Panc1 (cell line): ENCODE measurements around the gene KLHL26. TPM values are rescaled to one million over a fixed set of nuclear protein-coding genes. Genes with fewer than 3 reads are reported as not detected.

ENCODE experiments used
- ATAC-seq: fragments of 200-7000 bp; cut with Tn5 transposase; 2 replicates; pipeline ENCODE4 v1.9.1; 2020; ENCODE audit warnings: mild to moderate bottlenecking, moderate library complexity
- BruUV-seq: library from RNA; stranded (reverse); fragments of 400-500 nt; replicated peaks from 2 replicates; lab custom pipeline; 2021; lab: Mats Ljungman, UMichigan
- CTCF ChIA-PET: fragments of 300-600 bp; sonication (Branson Sonifier 250); formaldehyde crosslinking; loops from one replicate; lab custom pipeline; 2022; ENCODE audit warnings: antibody characterized with exemption; lab: Charles Lee
- POLR2A ChIA-PET: fragments of 300-600 bp; sonication (Branson Sonifier 250); formaldehyde crosslinking; loops from one replicate; lab custom pipeline; 2022; ENCODE audit warnings: antibody characterized with exemption; lab: Charles Lee
- DNase-seq: peaks from one replicate; pipeline ENCODE4 v3.0.0-alpha.2; 2010; ENCODE audit warnings: low read depth, low spot score
- H3K27ac ChIP-seq: 2 replicates; pipeline ENCODE4 v1.5.1; 2011; ENCODE audit warnings: mild to moderate bottlenecking, low read length, inconsistent platforms
- H3K27me3 ChIP-seq: fragments of 200-500 bp; sonication (Bioruptor generic); 2 replicates; pipeline ENCODE4 v1.6.0; 2014; ENCODE audit warnings: low read length, inconsistent platforms; ENCODE audit not compliant: control insufficient read depth, insufficient read depth
- H3K36me3 ChIP-seq: fragments of 200-500 bp; sonication (Bioruptor generic); 2 replicates; pipeline ENCODE4 v1.5.1; 2014; ENCODE audit warnings: inconsistent platforms, mild to moderate bottlenecking, low read length, moderate library complexity; ENCODE audit not compliant: control insufficient read depth, insufficient read depth
- H3K4me1 ChIP-seq: 2 replicates; pipeline ENCODE4 v1.5.1; 2011; ENCODE audit warnings: inconsistent platforms, mild to moderate bottlenecking, low read length, moderate library complexity; ENCODE audit not compliant: control insufficient read depth, insufficient read depth
- H3K4me3 ChIP-seq, 2 experiments: 2 replicates each; pipeline ENCODE4 v1.5.1; 2011 to 2012; ENCODE audit warnings: low read depth in 2 of 2, low read length in 2 of 2, mild to moderate bottlenecking in 2 of 2, inconsistent platforms in 1 of 2, moderate library complexity in 1 of 2
- H3K9me3 ChIP-seq: fragments of 200-500 bp; sonication (Bioruptor generic); 2 replicates; pipeline ENCODE4 v1.5.1; 2014; ENCODE audit warnings: low read depth, mild to moderate bottlenecking, inconsistent platforms, low read length, moderate library complexity; ENCODE audit not compliant: control insufficient read depth, insufficient read depth
- CTCF ChIP-seq: fragments of 450-650 bp; IDR thresholded peaks from 2 replicates; pipeline ENCODE4 v1.5.1; 2017; ENCODE audit warnings: mild to moderate bottlenecking
- POLR2AphosphoS5 ChIP-seq: IDR thresholded peaks from 2 replicates; pipeline ENCODE4 v1.6.1; 2012; ENCODE audit warnings: mild to moderate bottlenecking, low read depth, low read length, moderate library complexity
- REST ChIP-seq, 2 experiments: IDR thresholded peaks; 2 replicates each; pipeline ENCODE4 v1.6.1; 2011 to 2012; ENCODE audit warnings: low read depth in 2 of 2, control low read depth in 1 of 2, low read length in 1 of 2, mild to moderate bottlenecking in 1 of 2, moderate library complexity in 1 of 2; ENCODE audit not compliant: insufficient read depth in 1 of 2
- SIN3A ChIP-seq: IDR thresholded peaks from 2 replicates; pipeline ENCODE4 v1.6.1; 2012; ENCODE audit warnings: low read depth, mild to moderate bottlenecking, low read length, moderate library complexity, borderline replicate concordance; ENCODE audit not compliant: insufficient read depth
- TCF7L2 ChIP-seq: IDR thresholded peaks from 2 replicates; pipeline ENCODE4 v1.6.1; 2011; ENCODE audit warnings: mild to moderate bottlenecking, low read depth, low read length, inconsistent platforms
- in situ Hi-C: cut with HindIII; loops from 2 replicates; pipeline ENCODE4 v1.10.0; 2016; ENCODE audit warnings: low sequenced_read_pairs, low pct_unique_long_range_greater_than_20kb
- intact Hi-C: fragments of 100-400 bp; cut with micrococcal nuclease; formaldehyde crosslinking; loops from one replicate; pipeline ENCODE4 v1.10.0; 2022; ENCODE audit not compliant: unreplicated experiment
- total RNA-seq: library from RNA; stranded (reverse); gene quantifications from one replicate; pipeline ENCODE4 v1.2.1, GENCODE V29; 2021; ENCODE audit not compliant: unreplicated experiment

The KLHL26 gene
- total RNA-seq, 1 experiment from 2014 or later = 4.4 TPM

- POLR2A ChIA-PET = no interaction called here
- no peak for ATAC-seq
- peak overlapping the region; percentile 76 for H3K27ac ChIP-seq
- no peaks in the 10 kb centered on the region for H3K9me3 ChIP-seq
- peak overlapping the region; percentile 65 to 70 for H3K4me3 ChIP-seq
- intact Hi-C loops (no loop called here), in situ Hi-C loops (no loop called here)
- DNase-seq = no peak
- H3K36me3 ChIP-seq = no peaks in the 10 kb centered on the region; the same call in 1 of the 2 replicates
- H3K4me1 ChIP-seq = no peaks in the 10 kb centered on the region
- H3K27me3 ChIP-seq = no peaks in the 10 kb centered on the region
- TF ChIP-seq CTCF = no peak
- no peak for TF ChIP-seq POLR2AphosphoS5
- TF ChIP-seq REST (IDR thresholded peaks at IDR 0.05; ENCODE audit: insufficient read depth in 1 of 2, low read depth in 2 of 2, low read length in 1 of 2) = no peak
- TF ChIP-seq TCF7L2 = no peak
- TF ChIP-seq SIN3A = no peak
- CTCF ChIA-PET = interaction anchor here (0.6 to 0.7 kb wide), 3 partner anchors 87 to 284 kb away, joined by 3 to 6 read pairs (median 4); no protein-coding TSS in a partner anchor
- no TSS peak for BruUV-seq
Measured at GRCh38 chr19:18587962-18588610, 48.7 kb upstream of the KLHL26 start.

GRCh38 chr19:18588611-18589379 is 48.0 kb upstream of the KLHL26 start, which contains the start of gene REX1BD:
Gene REX1BD (plus strand): TSS chr19:18588798. CDS start chr19:18588802, 4 bp downstream.
- no peaks in the 10 kb centered on the region for H3K9me3 ChIP-seq
- in situ Hi-C loops (no loop called here), intact Hi-C loops (no loop called here)
- DNase-seq (no peak), ATAC-seq (peak; percentile 84)
- POLR2A ChIA-PET = no interaction called here
- no peaks in the 10 kb centered on the region for H3K4me1 ChIP-seq
- H3K4me3 ChIP-seq = peak within 1 kb of the TSS; percentile 65 to 70
- H3K27ac ChIP-seq = peak within 1 kb of the TSS; percentile 76
- CTCF ChIA-PET = interaction anchor here (0.6 to 1.5 kb wide), 7 partner anchors 8 to 283 kb away, joined by 3 to 12 read pairs (median 4); no protein-coding TSS in a partner anchor
- peak; percentile 92 for TF ChIP-seq CTCF
- TF ChIP-seq POLR2AphosphoS5 = no peak; the same call in 1 of the 2 replicates
- TF ChIP-seq SIN3A = 0 out of 2 replicates have a peak, but pooled peaks have one; percentile 49
- TF ChIP-seq REST (IDR thresholded peaks at IDR 0.05; ENCODE audit: insufficient read depth in 1 of 2, low read depth in 2 of 2, low read length in 1 of 2) = 0 out of 4 replicates have a peak, but pooled peaks of 1 of the 2 experiments have one; percentile 19
- TF ChIP-seq TCF7L2 = no peak
- BruUV-seq = no TSS peak
- no peaks in the 10 kb centered on the region; the same call in 1 of the 2 replicates for H3K36me3 ChIP-seq
- H3K27me3 ChIP-seq = no peaks in the 10 kb centered on the region
